B cell (primary cell): ENCODE measurements around the gene NAB2. TPM values are rescaled to one million over a fixed set of nuclear protein-coding genes. Genes with fewer than 3 reads are reported as not detected.

Experiments
- ATAC-seq: fragments of 200-7000 bp; cut with Tn5 transposase; one replicate; pipeline ENCODE4 v1.10.0; 2021; ENCODE audit warnings: low read depth, mild to moderate bottlenecking, moderate number of reproducible peaks, moderate library complexity
- CTCF ChIA-PET: fragments of 350-600 bp; sonication (Branson Sonifier 250); formaldehyde crosslinking; loops from one replicate; lab custom pipeline; 2021; ENCODE audit warnings: antibody characterized with exemption, inconsistent platforms; lab: Charles Lee
- POLR2A ChIA-PET: fragments of 350-600 bp; sonication (Branson Sonifier 250); formaldehyde crosslinking; loops from one replicate; lab custom pipeline; 2021; ENCODE audit warnings: antibody characterized with exemption; lab: Charles Lee
- DNase-seq: peaks from one replicate; pipeline ENCODE4 v3.0.0; 2013
- H2AFZ ChIP-seq: 2 replicates; pipeline ENCODE4 v1.6.1; 2012; ENCODE audit warnings: mild to moderate bottlenecking, low read depth, low read length; ENCODE audit not compliant: insufficient read depth, poor library complexity, severe bottlenecking
- H3K27ac ChIP-seq, 2 donors: 1 replicate in 1 of 2; 2 replicates in 1 of 2; pipeline ENCODE4 v1.5.1; 2012 to 2013; ENCODE audit warnings: low read length in 2 of 2, mild to moderate bottlenecking in 2 of 2, moderate library complexity in 1 of 2
- H3K27me3 ChIP-seq, 4 experiments: fragments of 200-600 bp in 1 of 4; sonication (generic) in 1 of 4; replicated peaks in 1 of 4; 1 replicate in 2 of 4; 2 replicates in 2 of 4; pipeline versions ENCODE4 v1.6.1 to v1.7.0; 2013 to 2016; ENCODE audit warnings: low read length in 3 of 4, mild to moderate bottlenecking in 2 of 4, mixed read lengths in 1 of 4, moderate library complexity in 1 of 4; ENCODE audit not compliant: insufficient read depth in 4 of 4, control insufficient read depth in 3 of 4; ENCODE audit errors: control extremely low read depth in 1 of 4
- H3K36me3 ChIP-seq, 2 experiments: replicated peaks in 1 of 2; 1 replicate in 1 of 2; 2 replicates in 1 of 2; pipeline versions ENCODE4 v1.6.1 to v1.7.1; 2013; ENCODE audit warnings: low read length in 1 of 2; ENCODE audit not compliant: insufficient read depth in 2 of 2, control insufficient read depth in 1 of 2; ENCODE audit errors: control extremely low read depth in 1 of 2, extremely low read depth in 1 of 2
- H3K4me1 ChIP-seq, 2 donors: fragments of 200-600 bp in 1 of 2; sonication (generic) in 1 of 2; 1 replicate in 1 of 2; 2 replicates in 1 of 2; pipeline versions ENCODE4 v1.5.1 to v1.6.1; 2013 to 2017; ENCODE audit warnings: low read length in 2 of 2; ENCODE audit not compliant: control insufficient read depth in 2 of 2, insufficient read depth in 2 of 2
- H3K4me2 ChIP-seq: replicated peaks from 2 replicates; pipeline ENCODE3; 2012; ENCODE audit warnings: mild to moderate bottlenecking, low read depth, low read length; ENCODE audit not compliant: poor library complexity, severe bottlenecking
- H3K4me3 ChIP-seq, 5 experiments: fragments of 200-600 bp in 1 of 5; sonication (generic) in 1 of 5; 1 replicate in 3 of 5; 2 replicates in 2 of 5; pipeline versions ENCODE4 v1.5.1 to v1.7.0; 2011 to 2016; ENCODE audit warnings: low read length in 4 of 5, mild to moderate bottlenecking in 4 of 5, low read depth in 2 of 5, control low read depth in 1 of 5, moderate library complexity in 1 of 5; ENCODE audit not compliant: insufficient read depth in 1 of 5; ENCODE audit errors: control extremely low read depth in 1 of 5, extremely low read depth in 1 of 5
- H3K79me2 ChIP-seq: fragments of 200-600 bp; sonication (generic); one replicate; pipeline ENCODE4 v1.6.0; 2016; ENCODE audit warnings: low read length; ENCODE audit not compliant: control insufficient read depth, insufficient read depth
- H3K9ac ChIP-seq: fragments of 200-600 bp; sonication (generic); 2 replicates; pipeline ENCODE4 v1.6.1; 2017; ENCODE audit warnings: mild to moderate bottlenecking, low read length, moderate library complexity
- H3K9me3 ChIP-seq, 3 donors: one replicate each; pipeline versions ENCODE4 v1.6.1 to v1.7.1; 2013; ENCODE audit warnings: low read length in 2 of 3; ENCODE audit not compliant: control insufficient read depth in 2 of 3, insufficient read depth in 1 of 3; ENCODE audit errors: control extremely low read depth in 1 of 3
- H4K20me1 ChIP-seq: 2 replicates; pipeline ENCODE4 v1.6.0; 2012; ENCODE audit warnings: mild to moderate bottlenecking, low read length; ENCODE audit not compliant: insufficient read depth, control insufficient read depth, poor library complexity, severe bottlenecking
- H3K27ac Mint-ChIP-seq: one replicate; pipeline ENCODE4 v1.8.0; 2021; ENCODE audit warnings: mixed read lengths
- H3K27me3 Mint-ChIP-seq: one replicate; pipeline ENCODE4 v1.8.0; 2021; ENCODE audit warnings: mixed read lengths
- H3K4me1 Mint-ChIP-seq: one replicate; pipeline ENCODE4 v1.8.0; 2021; ENCODE audit warnings: mixed read lengths
- H3K4me3 Mint-ChIP-seq: one replicate; pipeline ENCODE4 v1.8.0; 2021; ENCODE audit warnings: mixed read lengths
- H3K9me3 Mint-ChIP-seq: one replicate; pipeline ENCODE4 v1.8.0; 2022; ENCODE audit warnings: mixed read lengths; ENCODE audit not compliant: insufficient read depth
- EZH2 ChIP-seq: IDR thresholded peaks from 2 replicates; pipeline ENCODE4 v1.6.1; 2012; ENCODE audit warnings: borderline replicate concordance, low read depth, mild to moderate bottlenecking, moderate library complexity, low read length; ENCODE audit not compliant: insufficient read depth, poor library complexity, severe bottlenecking
- WGBS: methylation state at CpG from one replicate; pipeline ENCODE4 v1.1.5; 2013; ENCODE audit warnings: missing lambda C conversion rate; ENCODE audit not compliant: insufficient coverage; 5-methylcytosine and 5-hydroxymethylcytosine counted together
- intact Hi-C: fragments of 100-400 bp; cut with micrococcal nuclease; formaldehyde crosslinking; loops from one replicate; pipeline ENCODE4 v1.10.0; 2022
- polyA plus RNA-seq: library from polyadenylated mRNA; depleted of rRNA; stranded (reverse); fragments of >200 nt; gene quantifications from 2 replicates; pipeline ENCODE4 v1.2.3, GENCODE V29; 2012
- total RNA-seq, 2 donors: library from RNA; stranded (reverse); fragments of 120-200 nt in 1 of 2; gene quantifications; 1 replicate in 1 of 2; 2 replicates in 1 of 2; pipeline versions ENCODE4 v1.2.3 to v1.2.4, GENCODE V29; 2013 to 2022
- TF ChIP-seq, protein P1 (sequence below): fragments of 200-600 bp; IDR thresholded peaks from one replicate; pipeline ENCODE4 v1.8.0; 2022; ENCODE audit warnings: antibody characterized with exemption, mild to moderate bottlenecking

The NAB2 gene
- total and polyA plus RNA-seq, 2 donors (not counting 1 experiment from before 2014, with no cell fraction given), result 6.7 to 52.1 TPM

DNA sequence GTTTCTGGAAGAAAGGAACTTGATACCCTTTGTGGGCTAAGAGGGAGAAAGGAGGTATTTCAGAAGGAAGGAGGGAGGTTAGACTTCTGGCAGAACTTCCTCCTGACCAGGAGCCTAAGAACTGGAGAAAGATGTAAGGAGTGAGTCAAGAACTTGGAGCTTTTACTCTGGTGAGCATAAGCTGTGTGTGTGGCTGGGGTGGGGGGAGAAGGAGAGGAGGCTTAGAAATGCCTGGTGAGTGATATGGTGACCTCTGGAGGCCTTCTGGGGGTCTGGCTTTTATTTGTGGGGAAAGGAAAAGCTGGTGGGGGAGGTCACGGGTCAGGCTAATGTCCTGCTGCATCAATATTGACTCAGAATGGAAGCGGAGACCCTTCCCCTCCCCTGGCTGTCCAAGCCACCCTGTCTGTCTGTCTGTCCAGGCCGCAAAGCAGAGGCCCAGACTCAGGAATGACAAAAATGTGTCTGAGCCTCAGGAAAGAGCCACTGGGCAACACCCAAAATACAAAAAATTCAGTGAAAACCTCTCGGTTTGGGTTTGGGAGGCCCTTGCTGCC is 44.2 kb downstream of the NAB2 start:
- WGBS, result 92% methylated on average over 3 of the region's 4 CpGs
- peaks cover 0 to 13% (median 3%) of the 10 kb centered on the region in 4 experiments for H3K27me3 ChIP-seq
- intact Hi-C loops, result no loop called here
- no peak overlapping the region for H3K4me2 ChIP-seq
- no peaks in the 10 kb centered on the region for H3K9me3 ChIP-seq
- peaks cover 6 to 8% of the 10 kb centered on the region in 2 donors for H3K4me1 ChIP-seq
- POLR2A ChIA-PET, result no interaction called here
- CTCF ChIA-PET, result interaction anchor here (0.5 to 1.1 kb wide), 2 partner anchors 31 to 41 kb away, joined by 3 to 6 read pairs; no protein-coding TSS in a partner anchor
- Mint-ChIP-seq H3K4me1 (peaks cover 9% of the 10 kb centered on the region), H3K9me3 (no peaks in the 10 kb centered on the region), H3K4me3 (no peak overlapping the region), H3K27ac (no peak overlapping the region), H3K27me3 (peaks cover 14% of the 10 kb centered on the region)
- ATAC-seq (no peak), DNase-seq (no peak)
- H2AFZ ChIP-seq, result no peak overlapping the region
- no peaks in the 10 kb centered on the region for H4K20me1 ChIP-seq
- no peak overlapping the region for H3K9ac ChIP-seq
- TF ChIP-seq, protein P1, sequence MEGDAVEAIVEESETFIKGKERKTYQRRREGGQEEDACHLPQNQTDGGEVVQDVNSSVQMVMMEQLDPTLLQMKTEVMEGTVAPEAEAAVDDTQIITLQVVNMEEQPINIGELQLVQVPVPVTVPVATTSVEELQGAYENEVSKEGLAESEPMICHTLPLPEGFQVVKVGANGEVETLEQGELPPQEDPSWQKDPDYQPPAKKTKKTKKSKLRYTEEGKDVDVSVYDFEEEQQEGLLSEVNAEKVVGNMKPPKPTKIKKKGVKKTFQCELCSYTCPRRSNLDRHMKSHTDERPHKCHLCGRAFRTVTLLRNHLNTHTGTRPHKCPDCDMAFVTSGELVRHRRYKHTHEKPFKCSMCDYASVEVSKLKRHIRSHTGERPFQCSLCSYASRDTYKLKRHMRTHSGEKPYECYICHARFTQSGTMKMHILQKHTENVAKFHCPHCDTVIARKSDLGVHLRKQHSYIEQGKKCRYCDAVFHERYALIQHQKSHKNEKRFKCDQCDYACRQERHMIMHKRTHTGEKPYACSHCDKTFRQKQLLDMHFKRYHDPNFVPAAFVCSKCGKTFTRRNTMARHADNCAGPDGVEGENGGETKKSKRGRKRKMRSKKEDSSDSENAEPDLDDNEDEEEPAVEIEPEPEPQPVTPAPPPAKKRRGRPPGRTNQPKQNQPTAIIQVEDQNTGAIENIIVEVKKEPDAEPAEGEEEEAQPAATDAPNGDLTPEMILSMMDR, result no peak
- TF ChIP-seq EZH2, result no peak
- no peaks in the 10 kb centered on the region for H3K36me3 ChIP-seq
- no peaks in the 10 kb centered on the region for H3K79me2 ChIP-seq
- H3K27ac ChIP-seq, result no peak overlapping the region
- no peak overlapping the region for H3K4me3 ChIP-seq

DNA sequence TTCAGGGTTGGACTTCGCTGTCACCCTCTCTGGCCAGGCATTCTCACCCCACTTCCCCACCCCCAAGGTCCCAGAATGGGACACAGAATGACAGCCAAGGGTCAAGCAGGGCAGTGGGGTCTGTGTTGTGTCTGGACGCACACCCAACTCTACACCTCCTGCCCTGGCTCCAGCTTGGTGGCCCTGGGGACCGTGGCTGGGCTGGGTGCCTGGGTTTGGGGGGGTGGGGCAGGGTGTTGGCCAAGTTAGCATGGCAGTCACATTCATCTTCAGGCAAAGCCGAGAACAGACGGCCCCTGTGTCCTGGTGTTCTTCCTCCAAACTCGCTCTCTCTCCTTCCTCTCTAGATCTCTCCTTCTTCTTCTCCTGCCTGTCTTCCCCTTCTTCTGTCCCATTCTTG is 45.0 kb downstream of the NAB2 start:
- CTCF ChIA-PET, result interaction anchor here (1.9 kb wide), 1 partner anchor 10 kb away, joined by 6 read pairs; no protein-coding TSS in a partner anchor
- H3K9me3 Mint-ChIP-seq, result no peaks in the 10 kb centered on the region
- WGBS, result 82% methylated on average over 4 of the region's 6 CpGs

More for the DNA sequence above, 45.0 kb downstream of the NAB2 start:
- no peak overlapping the region for H3K27ac Mint-ChIP-seq
- POLR2A ChIA-PET, result no interaction called here
- Histone ChIP-seq H2AFZ (no peak overlapping the region), H4K20me1 (no peaks in the 10 kb centered on the region), H3K27ac (no peak overlapping the region), H3K4me2 (no peak overlapping the region), H3K79me2 (no peaks in the 10 kb centered on the region), H3K9ac (no peak overlapping the region), H3K36me3 (no peaks in the 10 kb centered on the region), H3K4me1 (peaks cover 2 to 3% of the 10 kb centered on the region in 2 donors), H3K9me3 (no peaks in the 10 kb centered on the region), H3K27me3 (peaks cover 0 to 9% (median 3%) of the 10 kb centered on the region in 4 experiments), H3K4me3 (no peak overlapping the region)
- H3K27me3 Mint-ChIP-seq, result peaks cover 14% of the 10 kb centered on the region
- no peak for TF ChIP-seq EZH2
- TF ChIP-seq, protein P1, result no peak
- ATAC-seq (no peak), DNase-seq (no peak)
- H3K4me3 Mint-ChIP-seq, result no peak overlapping the region
- intact Hi-C loops, result no loop called here
- peaks cover 9% of the 10 kb centered on the region for H3K4me1 Mint-ChIP-seq
